B cell (primary cell): ENCODE data around the gene DBNDD2. TPM values are rescaled to one million over a fixed set of nuclear protein-coding genes. Genes with fewer than 3 reads are reported as not detected.

Experiments used
- ATAC-seq: fragments of 200-7000 bp; cut with Tn5 transposase; one replicate; pipeline ENCODE4 v1.10.0; 2021; ENCODE audit warnings: low read depth, mild to moderate bottlenecking, moderate number of reproducible peaks, moderate library complexity
- CTCF ChIA-PET: fragments of 350-600 bp; sonication (Branson Sonifier 250); formaldehyde crosslinking; loops from one replicate; lab custom pipeline; 2021; ENCODE audit warnings: antibody characterized with exemption, inconsistent platforms; lab: Charles Lee
- POLR2A ChIA-PET: fragments of 350-600 bp; sonication (Branson Sonifier 250); formaldehyde crosslinking; loops from one replicate; lab custom pipeline; 2021; ENCODE audit warnings: antibody characterized with exemption; lab: Charles Lee
- DNase-seq: peaks from one replicate; pipeline ENCODE4 v3.0.0; 2013
- H2AFZ ChIP-seq: 2 replicates; pipeline ENCODE4 v1.6.1; 2012; ENCODE audit warnings: mild to moderate bottlenecking, low read depth, low read length; ENCODE audit not compliant: insufficient read depth, poor library complexity, severe bottlenecking
- H3K27ac ChIP-seq, 2 donors: 1 replicate in 1 of 2; 2 replicates in 1 of 2; pipeline ENCODE4 v1.5.1; 2012 to 2013; ENCODE audit warnings: low read length in 2 of 2, mild to moderate bottlenecking in 2 of 2, moderate library complexity in 1 of 2
- H3K27me3 ChIP-seq, 4 experiments: fragments of 200-600 bp in 1 of 4; sonication (generic) in 1 of 4; replicated peaks in 1 of 4; 1 replicate in 2 of 4; 2 replicates in 2 of 4; pipeline versions ENCODE4 v1.6.1 to v1.7.0; 2013 to 2016; ENCODE audit warnings: low read length in 3 of 4, mild to moderate bottlenecking in 2 of 4, mixed read lengths in 1 of 4, moderate library complexity in 1 of 4; ENCODE audit not compliant: insufficient read depth in 4 of 4, control insufficient read depth in 3 of 4; ENCODE audit errors: control extremely low read depth in 1 of 4
- H3K36me3 ChIP-seq, 2 experiments: replicated peaks in 1 of 2; 1 replicate in 1 of 2; 2 replicates in 1 of 2; pipeline versions ENCODE4 v1.6.1 to v1.7.1; 2013; ENCODE audit warnings: low read length in 1 of 2; ENCODE audit not compliant: insufficient read depth in 2 of 2, control insufficient read depth in 1 of 2; ENCODE audit errors: control extremely low read depth in 1 of 2, extremely low read depth in 1 of 2
- H3K4me1 ChIP-seq, 2 donors: fragments of 200-600 bp in 1 of 2; sonication (generic) in 1 of 2; 1 replicate in 1 of 2; 2 replicates in 1 of 2; pipeline versions ENCODE4 v1.5.1 to v1.6.1; 2013 to 2017; ENCODE audit warnings: low read length in 2 of 2; ENCODE audit not compliant: control insufficient read depth in 2 of 2, insufficient read depth in 2 of 2
- H3K4me2 ChIP-seq: replicated peaks from 2 replicates; pipeline ENCODE3; 2012; ENCODE audit warnings: mild to moderate bottlenecking, low read depth, low read length; ENCODE audit not compliant: poor library complexity, severe bottlenecking
- H3K4me3 ChIP-seq, 5 experiments: fragments of 200-600 bp in 1 of 5; sonication (generic) in 1 of 5; 1 replicate in 3 of 5; 2 replicates in 2 of 5; pipeline versions ENCODE4 v1.5.1 to v1.7.0; 2011 to 2016; ENCODE audit warnings: low read length in 4 of 5, mild to moderate bottlenecking in 4 of 5, low read depth in 2 of 5, control low read depth in 1 of 5, moderate library complexity in 1 of 5; ENCODE audit not compliant: insufficient read depth in 1 of 5; ENCODE audit errors: control extremely low read depth in 1 of 5, extremely low read depth in 1 of 5
- H3K79me2 ChIP-seq: fragments of 200-600 bp; sonication (generic); one replicate; pipeline ENCODE4 v1.6.0; 2016; ENCODE audit warnings: low read length; ENCODE audit not compliant: control insufficient read depth, insufficient read depth
- H3K9ac ChIP-seq: fragments of 200-600 bp; sonication (generic); 2 replicates; pipeline ENCODE4 v1.6.1; 2017; ENCODE audit warnings: mild to moderate bottlenecking, low read length, moderate library complexity
- H3K9me3 ChIP-seq, 3 donors: one replicate each; pipeline versions ENCODE4 v1.6.1 to v1.7.1; 2013; ENCODE audit warnings: low read length in 2 of 3; ENCODE audit not compliant: control insufficient read depth in 2 of 3, insufficient read depth in 1 of 3; ENCODE audit errors: control extremely low read depth in 1 of 3
- H4K20me1 ChIP-seq: 2 replicates; pipeline ENCODE4 v1.6.0; 2012; ENCODE audit warnings: mild to moderate bottlenecking, low read length; ENCODE audit not compliant: insufficient read depth, control insufficient read depth, poor library complexity, severe bottlenecking
- H3K27ac Mint-ChIP-seq: one replicate; pipeline ENCODE4 v1.8.0; 2021; ENCODE audit warnings: mixed read lengths
- H3K27me3 Mint-ChIP-seq: one replicate; pipeline ENCODE4 v1.8.0; 2021; ENCODE audit warnings: mixed read lengths
- H3K4me1 Mint-ChIP-seq: one replicate; pipeline ENCODE4 v1.8.0; 2021; ENCODE audit warnings: mixed read lengths
- H3K4me3 Mint-ChIP-seq: one replicate; pipeline ENCODE4 v1.8.0; 2021; ENCODE audit warnings: mixed read lengths
- H3K9me3 Mint-ChIP-seq: one replicate; pipeline ENCODE4 v1.8.0; 2022; ENCODE audit warnings: mixed read lengths; ENCODE audit not compliant: insufficient read depth
- CTCF ChIP-seq: fragments of 200-600 bp; IDR thresholded peaks from one replicate; pipeline ENCODE4 v1.8.0; 2022; ENCODE audit warnings: antibody characterized with exemption, mild to moderate bottlenecking
- EZH2 ChIP-seq: IDR thresholded peaks from 2 replicates; pipeline ENCODE4 v1.6.1; 2012; ENCODE audit warnings: borderline replicate concordance, low read depth, mild to moderate bottlenecking, moderate library complexity, low read length; ENCODE audit not compliant: insufficient read depth, poor library complexity, severe bottlenecking
- WGBS: methylation state at CpG from one replicate; pipeline ENCODE4 v1.1.5; 2013; ENCODE audit warnings: missing lambda C conversion rate; ENCODE audit not compliant: insufficient coverage; 5-methylcytosine and 5-hydroxymethylcytosine counted together
- intact Hi-C: fragments of 100-400 bp; cut with micrococcal nuclease; formaldehyde crosslinking; loops from one replicate; pipeline ENCODE4 v1.10.0; 2022
- polyA plus RNA-seq: library from polyadenylated mRNA; depleted of rRNA; stranded (reverse); fragments of >200 nt; gene quantifications from 2 replicates; pipeline ENCODE4 v1.2.3, GENCODE V29; 2012
- total RNA-seq, 2 donors: library from RNA; stranded (reverse); fragments of 120-200 nt in 1 of 2; gene quantifications; 1 replicate in 1 of 2; 2 replicates in 1 of 2; pipeline versions ENCODE4 v1.2.3 to v1.2.4, GENCODE V29; 2013 to 2022

The DBNDD2 gene
- total and polyA plus RNA-seq, 2 donors (not counting 1 experiment from before 2014, with no cell fraction given) = 3.1 to 3.6 TPM

- peak within 1 kb of the TSS; percentile 94 for H2AFZ ChIP-seq
- H3K27me3 Mint-ChIP-seq = no peaks in the 10 kb centered on the region
- peak within 1 kb of the TSS; percentile 81 to 90 for H3K27ac ChIP-seq
- H4K20me1 ChIP-seq = peaks cover 8% of the 10 kb centered on the region
- H3K79me2 ChIP-seq = peaks cover 38% of the 10 kb centered on the region
- ChIA-PET POLR2A (interaction anchor here (0.8 to 2.2 kb wide), 6 partner anchors 10 to 53 kb away, joined by 3 to 21 read pairs (median 6); partner anchors contain the start of gene SYS1), CTCF (interaction anchor here (1.0 to 8.3 kb wide), 7 partner anchors 18 to 355 kb away, joined by 3 to 98 read pairs (median 12); partner anchors contain the start of gene SYS1)
- peak within 1 kb of the TSS; percentile 98 for H3K9ac ChIP-seq
- H3K36me3 ChIP-seq = peaks cover 15 to 24% of the 10 kb centered on the region in 2 experiments
- WGBS = under 1% methylated on average over 52 of the region's 52 CpGs
- intact Hi-C loops = loop anchor here (1.0 to 5.0 kb wide), 5 partner anchors 10 to 454 kb away; partner anchors contain the start of genes SYS1 and TOMM34
- peak; percentile 75 for ATAC-seq
- peak within 1 kb of the TSS; percentile 100 for H3K27ac Mint-ChIP-seq
- H3K9me3 ChIP-seq = no peaks in the 10 kb centered on the region
- H3K4me1 ChIP-seq = peaks cover 30 to 38% of the 10 kb centered on the region in 2 donors
- H3K27me3 ChIP-seq = no peaks in the 10 kb centered on the region
- peak within 1 kb of the TSS; percentile 80 to 97 (median 97) for H3K4me3 ChIP-seq
- H3K9me3 Mint-ChIP-seq = no peaks in the 10 kb centered on the region
- peak within 1 kb of the TSS; percentile 90 for H3K4me2 ChIP-seq
- peak within 1 kb of the TSS; percentile 99 for H3K4me3 Mint-ChIP-seq
- TF ChIP-seq CTCF = no peak
- TF ChIP-seq EZH2 = no peak
- peak; percentile 95 for DNase-seq
- peaks cover 53% of the 10 kb centered on the region for H3K4me1 Mint-ChIP-seq
These were observed 7.9 kb downstream of the DBNDD2 start, which contains the start of gene PIGT for GRCh38 chr20:45415822-45416637. Gene PIGT (plus strand): TSS chr20:45416141. CDS start chr20:45416157, 16 bp downstream.
